Measurements from ENCODE around the gene TRIM26. TPM values are rescaled to one million over a fixed set of nuclear protein-coding genes. Genes with fewer than 3 reads are reported as not detected.

Gene TRIM26
- total and polyA plus RNA-seq, 2 of the 8 experiments (the other 6 are each of a cell fraction or from before 2014, with no cell fraction given) = 21.5 to 32.3 TPM

DNA sequence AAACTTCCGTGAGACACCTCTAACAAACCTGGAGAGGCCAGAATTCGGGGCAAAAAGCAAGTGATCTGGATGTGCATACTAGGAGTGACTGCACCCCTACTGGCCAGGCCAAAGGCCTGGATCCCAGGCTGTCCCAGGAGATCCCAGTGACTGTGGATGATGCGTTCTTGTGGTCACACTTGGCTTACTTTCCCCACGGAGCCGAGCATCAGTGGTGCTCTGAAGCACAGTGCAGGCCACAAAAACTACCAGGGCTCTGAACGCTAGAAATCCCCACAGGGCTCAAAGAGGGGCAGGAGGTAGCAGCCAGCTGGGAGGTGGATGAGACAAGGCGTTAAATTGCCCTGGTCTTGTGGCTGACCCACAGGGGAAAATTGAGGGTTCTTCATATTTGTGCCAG, 7.1 kb downstream of the TRIM26 start:
- Histone ChIP-seq H4K91ac (replicated peaks; ENCODE audit: insufficient read length, low read length) (no peak overlapping the region), H3K79me2 (ENCODE audit: control insufficient read depth in 1 of 2, insufficient read depth in 2 of 2, low read length in 2 of 2) (peaks cover 0 to 60% of the 10 kb centered on the region in 2 experiments; a peak in 3 of 4 replicates), H3K9ac (replicated peaks in 1 of 4; ENCODE audit: extremely low read depth in 1 of 4, low read depth in 3 of 4, low read length in 3 of 4) (no peak overlapping the region), H3K18ac (ENCODE audit: extremely low read depth, low read length) (no peak overlapping the region), H3K36me3 (ENCODE audit: control insufficient read depth in 2 of 4, insufficient read depth in 4 of 4, low read length in 3 of 4) (no peaks in the 10 kb centered on the region; a peak in 1 of 8 replicates), H3K56ac (replicated peaks; ENCODE audit: insufficient read length, low read depth, low read length) (no peak overlapping the region), H2AFZ (ENCODE audit: low read length) (no peak overlapping the region), H3K4me1 (replicated peaks in 1 of 4; ENCODE audit: control insufficient read depth in 3 of 4, insufficient read depth in 4 of 4, low read length in 3 of 4) (peaks cover 3 to 19% (median 10%) of the 10 kb centered on the region in 4 experiments), H2BK12ac (ENCODE audit: low read depth, low read length) (no peak overlapping the region), H3K23ac (ENCODE audit: insufficient read length) (no peak overlapping the region), H3K4me3 (ENCODE audit: extremely low read depth in 1 of 4, insufficient read depth in 2 of 4, low read depth in 3 of 4, low read length in 4 of 4) (no peak overlapping the region), H4K5ac (ENCODE audit: insufficient read length, low read depth, low read length) (no peak overlapping the region), H2AK5ac (ENCODE audit: low read depth, low read length) (no peak overlapping the region), H3K4me2 (ENCODE audit: insufficient read depth in 1 of 2, low read depth in 2 of 2, low read length in 2 of 2) (no peak overlapping the region), H3K27ac (ENCODE audit: low read depth, low read length) (no peak overlapping the region), H2BK5ac (ENCODE audit: low read depth, low read length) (no peak overlapping the region), H3K27me3 (replicated peaks in 1 of 4; ENCODE audit: control insufficient read depth in 3 of 4, extremely low read depth in 1 of 4, insufficient read depth in 3 of 4, low read length in 3 of 4) (no peaks in the 10 kb centered on the region), H4K8ac (ENCODE audit: extremely low read depth, insufficient read depth, low read length) (no peak overlapping the region), H4K20me1 (replicated peaks in 1 of 2; ENCODE audit: control insufficient read depth in 1 of 2, insufficient read depth in 2 of 2, low read length in 2 of 2) (peaks cover 7 to 26% of the 10 kb centered on the region in 2 experiments), H3K4ac (replicated peaks; ENCODE audit: insufficient read length, low read depth, low read length) (no peak overlapping the region), H2BK20ac (ENCODE audit: low read length) (no peak overlapping the region), H3K14ac (ENCODE audit: insufficient read length) (no peak overlapping the region), H3K9me3 (ENCODE audit: insufficient read depth in 2 of 2, low read depth in 1 of 2, low read length in 1 of 2) (no peaks in the 10 kb centered on the region), H3K23me2 (ENCODE audit: low read depth, low read length) (peaks cover 5% of the 10 kb centered on the region; the same call in 1 of the 2 replicates), H3K79me1 (ENCODE audit: low read depth, low read length) (peaks cover 10% of the 10 kb centered on the region; the same call in 1 of the 2 replicates), H2BK120ac (replicated peaks; ENCODE audit: low read depth, low read length) (no peak overlapping the region), H2BK15ac (ENCODE audit: low read length) (no peak overlapping the region)
- DNase-seq (ENCODE audit: low read depth in 1 of 2, low spot score in 2 of 2) = no peak
- no peak for FAIRE-seq
- CTCF ChIA-PET (ENCODE audit: partially characterized antibody) = interaction anchor here (0.6 to 4.1 kb wide), 4 partner anchors 14 to 103 kb away, joined by 3 to 20 read pairs (median 4); no protein-coding TSS in a partner anchor
- TF ChIP-seq HDAC2 (IDR thresholded peaks at IDR 0.05; ENCODE audit: borderline replicate concordance in 1 of 2, low read depth in 2 of 2, low read length in 2 of 2) (no peak), BACH1 (IDR thresholded peaks at IDR 0.05; ENCODE audit: low read length) (no peak), CREB1 (IDR thresholded peaks at IDR 0.05) (no peak), YY1 (IDR thresholded peaks at IDR 0.05; ENCODE audit: low read depth, low read length) (no peak), EZH2 (IDR thresholded peaks at IDR 0.05; ENCODE audit: low read depth, low read length, severe bottlenecking) (no peak), RNF2 (IDR thresholded peaks at IDR 0.05; ENCODE audit: borderline replicate concordance, low read depth, low read length, missing control alignments, poor library complexity, severe bottlenecking) (no peak), TBP (IDR thresholded peaks at IDR 0.05; ENCODE audit: low read depth, low read length) (no peak), SIN3A (conservative IDR thresholded peaks at IDR 0.05 in 1 of 2, IDR thresholded peaks at IDR 0.05 in 1 of 2; ENCODE audit: low read depth in 1 of 2, low read length in 2 of 2) (no peak), EGR1 (IDR thresholded peaks at IDR 0.05; ENCODE audit: borderline replicate concordance, low read depth, low read length) (no peak), RXRA (IDR thresholded peaks at IDR 0.05; ENCODE audit: insufficient read depth, low read depth, low read length) (no peak), SIX5 (IDR thresholded peaks at IDR 0.05; ENCODE audit: low read depth, low read length) (no peak)
- WGBS, 2 experiments (ENCODE audit: extremely low coverage in 1 of 2, insufficient coverage in 1 of 2, insufficient read length in 1 of 2, insufficient replicate concordance in 2 of 2, low coverage in 1 of 2, low lambda C conversion rate in 2 of 2, missing lambda C conversion rate in 1 of 2) = 79% methylated on average over 7 of the region's 7 CpGs; no CpG with 5 or more reads in 1 of the 2 experiments
- POLR2A ChIA-PET (ENCODE audit: partially characterized antibody) = interaction anchor here (0.6 to 2.9 kb wide), 5 partner anchors 9 to 564 kb away, joined by 3 to 18 read pairs (median 4); partner anchors contain the start of gene POLR1H
